ELR (cell line): Measurements from ENCODE around the gene RGSL1.

ENCODE experiments used
- DNase-seq: peaks from one replicate; pipeline ENCODE4 v3.0.0-alpha.2; 2015; ENCODE audit warnings: low read depth

The RGSL1 gene

GRCh38 chr1:182450087-182450486 is at the start of gene RGSL1:
Gene RGSL1, plus strand, starts transcription at chr1:182450146. Its CDS starts 20 bp downstream, at chr1:182450166.
- DNase-seq: no peak

- DNase-seq: no peak
These were observed 49.4 kb upstream of the RGSL1 start, which contains the start of gene TEDDM1 for GRCh38 chr1:182400567-182400966. Gene TEDDM1, minus strand, starts transcription at chr1:182400667. Its CDS starts 182 bp downstream, at chr1:182400485.

GRCh38 chr1:182404781-182405180 is 45.2 kb upstream of the RGSL1 start:
- no peak for DNase-seq

GRCh38 chr1:182405578-182405977 is 44.4 kb upstream of the RGSL1 start:
- no peak for DNase-seq

- no peak for DNase-seq
These were observed 43.9 kb upstream of the RGSL1 start for GRCh38 chr1:182406012-182406411.

GRCh38 chr1:182407724-182408123 is 42.2 kb upstream of the RGSL1 start:
- no peak for DNase-seq

GRCh38 chr1:182408435-182409075 is 41.4 kb upstream of the RGSL1 start:
- no peak for DNase-seq

GRCh38 chr1:182410138-182410537 is 39.8 kb upstream of the RGSL1 start:
- DNase-seq: no peak

- no peak for DNase-seq
These were observed 39.2 kb upstream of the RGSL1 start for GRCh38 chr1:182410620-182411273.

GRCh38 chr1:182413486-182413885 is 36.5 kb upstream of the RGSL1 start:
- DNase-seq: no peak

- DNase-seq: no peak
These were observed 36.0 kb upstream of the RGSL1 start for GRCh38 chr1:182413969-182414368.

GRCh38 chr1:182415789-182416188 is 34.2 kb upstream of the RGSL1 start:
- DNase-seq: peak; percentile 6

GRCh38 chr1:182426442-182427430 is 23.2 kb upstream of the RGSL1 start:
- DNase-seq: no peak

- DNase-seq: no peak
These were observed 21.9 kb upstream of the RGSL1 start for GRCh38 chr1:182428043-182428442.

GRCh38 chr1:182430263-182431068 is 19.5 kb upstream of the RGSL1 start:
- DNase-seq: peak; percentile 46

GRCh38 chr1:182431278-182431677 is 18.7 kb upstream of the RGSL1 start:
- DNase-seq: no peak

GRCh38 chr1:182433580-182433979 is 16.4 kb upstream of the RGSL1 start:
- no peak for DNase-seq

- no peak for DNase-seq
These were observed 11.6 kb upstream of the RGSL1 start for GRCh38 chr1:182438326-182438725.

- DNase-seq: no peak
These were observed 8.2 kb upstream of the RGSL1 start for GRCh38 chr1:182441719-182442118.

- no peak for DNase-seq
These were observed 7.6 kb upstream of the RGSL1 start for GRCh38 chr1:182442333-182442732.

GRCh38 chr1:182444497-182444896 is 5.4 kb upstream of the RGSL1 start:
- no peak for DNase-seq
